Measurements from ENCODE around the gene PTPRE. TPM values are rescaled to one million over a fixed set of nuclear protein-coding genes. Genes with fewer than 3 reads are reported as not detected.

PTPRE gene
- total RNA-seq, 4 donors from 2014 or later, result 10.2 to 46.8 (median 28.8) TPM

DNA sequence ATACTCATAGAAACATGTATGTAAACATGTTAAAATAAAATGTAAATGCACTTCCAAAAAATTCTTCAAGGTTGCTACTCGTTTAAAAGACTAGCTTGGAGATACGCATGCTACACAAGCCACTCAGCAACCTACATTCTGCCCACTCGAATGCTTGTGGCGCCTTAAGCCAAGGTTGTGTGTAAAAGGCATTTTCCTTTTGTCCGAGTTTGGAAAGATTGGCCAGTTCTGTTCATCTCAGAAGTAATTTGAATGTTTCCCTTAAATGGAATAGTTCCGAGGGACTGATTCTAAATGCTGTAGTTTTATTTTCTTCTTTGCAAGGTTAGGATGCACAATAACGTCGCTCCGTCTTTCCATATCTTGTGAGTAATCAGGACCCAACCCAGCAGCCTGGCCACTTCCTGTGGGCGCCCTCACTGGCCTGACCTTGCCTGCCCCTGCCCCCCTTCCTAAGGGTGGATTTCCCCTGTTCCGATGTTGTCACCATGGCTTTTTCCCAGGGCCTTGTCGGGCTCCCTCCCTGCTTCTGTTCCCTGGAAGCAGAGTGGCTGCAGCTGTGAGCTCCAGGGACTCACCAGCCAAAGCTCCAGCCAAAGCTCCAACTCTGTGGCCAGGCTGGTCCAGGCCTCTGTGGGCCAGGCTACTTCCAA lies 70.6 kb downstream of the PTPRE start:
- Histone ChIP-seq H3K27ac (peak overlapping the region; percentile 11), H3K27me3 (no peaks in the 10 kb centered on the region), H3K4me3 (peak overlapping the region; percentile 4), H3K36me3 (no peaks in the 10 kb centered on the region), H3K9me3 (no peaks in the 10 kb centered on the region), H3K4me1 (peaks cover 40% of the 10 kb centered on the region)
- WGBS, result 47% methylated on average over 12 of the region's 12 CpGs
- no peak for TF ChIP-seq POLR2A (IDR thresholded peaks at IDR 0.05)
- TF ChIP-seq, protein P1, sequence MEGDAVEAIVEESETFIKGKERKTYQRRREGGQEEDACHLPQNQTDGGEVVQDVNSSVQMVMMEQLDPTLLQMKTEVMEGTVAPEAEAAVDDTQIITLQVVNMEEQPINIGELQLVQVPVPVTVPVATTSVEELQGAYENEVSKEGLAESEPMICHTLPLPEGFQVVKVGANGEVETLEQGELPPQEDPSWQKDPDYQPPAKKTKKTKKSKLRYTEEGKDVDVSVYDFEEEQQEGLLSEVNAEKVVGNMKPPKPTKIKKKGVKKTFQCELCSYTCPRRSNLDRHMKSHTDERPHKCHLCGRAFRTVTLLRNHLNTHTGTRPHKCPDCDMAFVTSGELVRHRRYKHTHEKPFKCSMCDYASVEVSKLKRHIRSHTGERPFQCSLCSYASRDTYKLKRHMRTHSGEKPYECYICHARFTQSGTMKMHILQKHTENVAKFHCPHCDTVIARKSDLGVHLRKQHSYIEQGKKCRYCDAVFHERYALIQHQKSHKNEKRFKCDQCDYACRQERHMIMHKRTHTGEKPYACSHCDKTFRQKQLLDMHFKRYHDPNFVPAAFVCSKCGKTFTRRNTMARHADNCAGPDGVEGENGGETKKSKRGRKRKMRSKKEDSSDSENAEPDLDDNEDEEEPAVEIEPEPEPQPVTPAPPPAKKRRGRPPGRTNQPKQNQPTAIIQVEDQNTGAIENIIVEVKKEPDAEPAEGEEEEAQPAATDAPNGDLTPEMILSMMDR (IDR thresholded peaks at IDR 0.05), result no peak
- no peak for TF ChIP-seq EP300 (IDR thresholded peaks at IDR 0.05)
- peak in 1 of 3 donors; percentile 86 for TF ChIP-seq POLR2AphosphoS5 (IDR thresholded peaks at IDR 0.05)
- peak; percentile 76 to 86 for DNase-seq (ENCODE audit: low spot score in 2 of 2)

DNA sequence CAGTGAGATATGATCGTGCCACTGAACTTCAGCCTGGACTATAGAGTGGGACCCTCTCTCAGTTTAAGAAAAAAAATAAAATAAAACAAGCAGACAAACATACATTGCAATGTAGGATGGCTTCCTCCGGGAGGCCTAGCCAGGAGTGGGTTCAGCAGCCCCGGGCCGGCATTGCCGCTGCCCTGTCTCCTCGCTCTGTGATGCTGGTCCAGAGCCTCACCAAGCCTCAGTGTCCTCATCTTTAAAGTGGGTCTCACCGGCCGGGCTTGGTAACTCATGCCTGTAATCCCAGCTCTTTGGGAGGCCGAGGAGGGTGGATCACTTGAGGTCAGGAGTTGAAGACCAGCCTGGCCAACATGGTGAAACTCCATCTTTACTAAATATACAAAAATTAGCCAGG lies 71.6 kb downstream of the PTPRE start:
- 95% methylated on average over 9 of the region's 9 CpGs for WGBS
- peak overlapping the region; percentile 37 for H3K27ac ChIP-seq
- no peak for DNase-seq (ENCODE audit: low spot score in 2 of 2)
- H3K4me1 ChIP-seq, result peaks cover 38% of the 10 kb centered on the region
- H3K9me3 ChIP-seq, result no peaks in the 10 kb centered on the region
- no peaks in the 10 kb centered on the region for H3K27me3 ChIP-seq
- no peaks in the 10 kb centered on the region for H3K36me3 ChIP-seq
- TF ChIP-seq POLR2AphosphoS5 (IDR thresholded peaks at IDR 0.05) (no peak), EP300 (IDR thresholded peaks at IDR 0.05) (no peak), POLR2A (IDR thresholded peaks at IDR 0.05) (no peak)
- TF ChIP-seq, protein P1 (IDR thresholded peaks at IDR 0.05), result no peak
- H3K4me3 ChIP-seq, result no peak overlapping the region

DNA sequence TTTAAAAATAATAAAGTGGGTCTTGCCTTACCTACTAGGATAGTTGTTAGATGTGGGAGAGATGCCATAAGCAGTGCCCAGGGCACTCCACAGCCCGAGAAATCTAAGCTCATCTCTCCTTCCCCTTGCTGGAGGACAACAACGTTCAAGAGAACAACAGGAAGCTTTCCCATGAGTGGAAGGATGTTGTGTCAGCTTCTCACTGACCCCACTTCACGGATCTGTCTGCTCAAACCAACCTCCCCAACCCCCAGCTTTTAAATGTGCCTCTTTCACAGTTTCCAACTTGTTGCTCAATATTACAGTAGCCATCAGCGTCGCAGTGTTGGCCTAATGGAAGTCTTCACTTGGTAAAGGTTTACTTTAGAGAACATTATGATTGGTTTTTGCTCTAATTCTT lies 72.1 kb downstream of the PTPRE start:
- no peaks in the 10 kb centered on the region for H3K9me3 ChIP-seq
- TF ChIP-seq, protein P1 (IDR thresholded peaks at IDR 0.05), result no peak
- TF ChIP-seq POLR2A (IDR thresholded peaks at IDR 0.05), result no peak
- no peak for TF ChIP-seq POLR2AphosphoS5 (IDR thresholded peaks at IDR 0.05)
- H3K36me3 ChIP-seq, result no peaks in the 10 kb centered on the region
- WGBS, result 73% methylated on average over 5 of the region's 5 CpGs
- no peak for DNase-seq (ENCODE audit: low spot score in 2 of 2)
- H3K4me3 ChIP-seq, result no peak overlapping the region
- H3K27ac ChIP-seq, result no peak overlapping the region
- no peaks in the 10 kb centered on the region for H3K27me3 ChIP-seq
- H3K4me1 ChIP-seq, result peaks cover 33% of the 10 kb centered on the region

DNA sequence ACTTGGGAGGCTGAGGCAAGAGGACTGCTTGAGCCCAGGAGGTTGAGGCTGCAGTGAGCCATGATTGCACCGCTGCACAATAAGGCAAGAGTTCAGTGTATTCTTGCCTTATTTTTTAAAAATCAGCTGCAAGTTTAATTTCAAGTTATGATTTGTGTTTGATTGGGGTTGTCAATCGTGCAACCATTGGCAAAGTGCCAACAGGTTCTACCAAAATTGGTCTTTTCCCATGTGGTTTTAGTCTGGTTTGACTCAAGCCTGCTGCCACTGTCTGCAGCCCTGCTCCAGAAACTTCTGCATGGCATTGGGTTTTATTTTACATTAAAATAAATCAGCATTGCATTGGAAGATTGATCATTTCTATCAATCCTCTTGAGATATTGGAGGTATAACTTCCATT lies 72.7 kb downstream of the PTPRE start:
- TF ChIP-seq, protein P1 (IDR thresholded peaks at IDR 0.05), result no peak
- TF ChIP-seq POLR2A (IDR thresholded peaks at IDR 0.05) (no peak), EP300 (IDR thresholded peaks at IDR 0.05) (no peak), POLR2AphosphoS5 (IDR thresholded peaks at IDR 0.05) (no peak)

DNA sequence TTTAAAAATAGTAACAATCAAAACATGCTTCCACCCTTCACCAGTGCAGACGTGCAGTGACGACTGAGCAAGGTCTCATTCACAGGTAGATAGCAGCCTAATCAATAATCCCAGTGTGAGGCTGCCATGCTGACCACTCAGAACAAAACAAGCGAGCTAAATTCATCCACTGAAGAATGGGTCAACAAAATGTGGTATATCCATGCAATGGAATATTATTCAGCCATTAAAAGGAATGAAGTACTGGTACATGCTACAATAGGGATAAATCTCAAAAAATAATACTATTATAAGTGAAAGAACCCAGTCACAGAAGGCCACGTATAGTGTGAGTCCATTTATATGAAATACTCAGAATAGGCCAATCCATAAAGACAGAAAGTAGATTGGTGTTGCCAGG lies 74.0 kb downstream of the PTPRE start:
- WGBS, result 90% methylated on average over 4 of the region's 4 CpGs
- Histone ChIP-seq H3K36me3 (no peaks in the 10 kb centered on the region), H3K4me3 (no peak overlapping the region), H3K27me3 (no peaks in the 10 kb centered on the region), H3K9me3 (no peaks in the 10 kb centered on the region), H3K4me1 (peaks cover 29% of the 10 kb centered on the region), H3K27ac (no peak overlapping the region)
- TF ChIP-seq EP300 (IDR thresholded peaks at IDR 0.05), result no peak
- TF ChIP-seq, protein P1 (IDR thresholded peaks at IDR 0.05), result no peak
- DNase-seq (ENCODE audit: low spot score in 2 of 2), result no peak

More for the DNA sequence above, 72.7 kb downstream of the PTPRE start:
- 88% methylated on average over 2 of the region's 2 CpGs for WGBS
- Histone ChIP-seq H3K36me3 (no peaks in the 10 kb centered on the region), H3K4me1 (peaks cover 29% of the 10 kb centered on the region), H3K27me3 (no peaks in the 10 kb centered on the region), H3K4me3 (no peak overlapping the region), H3K27ac (no peak overlapping the region), H3K9me3 (no peaks in the 10 kb centered on the region)
- DNase-seq (ENCODE audit: low spot score in 2 of 2), result no peak
